H1 (cell line): ENCODE data around the gene CDC42EP5. TPM values are rescaled to one million over a fixed set of nuclear protein-coding genes. Genes with fewer than 3 reads are reported as not detected.

Source experiments
- CTCF ChIA-PET: fragments of 300-600 bp; sonication (Branson Sonifier 250); formaldehyde crosslinking; loops from one replicate; lab custom pipeline; 2021; ENCODE audit not compliant: partially characterized antibody; lab: Charles Lee
- POLR2A ChIA-PET: fragments of 300-600 bp; sonication (Branson Sonifier 250); formaldehyde crosslinking; loops from one replicate; lab custom pipeline; 2021; ENCODE audit warnings: inconsistent platforms; ENCODE audit not compliant: partially characterized antibody; lab: Charles Lee
- DNase-seq, 2 experiments: peaks; one replicate each; pipeline versions ENCODE4 v3.0.0 to v3.0.0-alpha.2; 2010 to 2022; ENCODE audit warnings: low spot score in 2 of 2, low read depth in 1 of 2, mixed read lengths in 1 of 2
- FAIRE-seq: peaks from 2 replicates; lab custom pipeline; 2011; peaks lifted over from hg19 to GRCh38; lab: Jason Lieb, UNC
- H2AFZ ChIP-seq: 2 replicates; pipeline ENCODE4 v1.8.1; 2012; ENCODE audit warnings: low read length, inconsistent platforms
- H2AK5ac ChIP-seq: 2 replicates; pipeline ENCODE4 v1.6.1; 2013; ENCODE audit warnings: low read depth, low read length
- H2BK120ac ChIP-seq: replicated peaks from 2 replicates; pipeline ENCODE3; 2013; ENCODE audit warnings: low read depth, low read length, inconsistent platforms
- H2BK12ac ChIP-seq: 2 replicates; pipeline ENCODE4 v1.6.1; 2013; ENCODE audit warnings: low read depth, low read length
- H2BK15ac ChIP-seq: 2 replicates; pipeline ENCODE4 v1.6.1; 2013; ENCODE audit warnings: low read length
- H2BK20ac ChIP-seq: 2 replicates; pipeline ENCODE4 v1.6.1; 2013; ENCODE audit warnings: low read length
- H2BK5ac ChIP-seq: 2 replicates; pipeline ENCODE4 v1.6.1; 2013; ENCODE audit warnings: low read depth, low read length
- H3K14ac ChIP-seq: 2 replicates; pipeline ENCODE4 v1.6.1; 2013; ENCODE audit warnings: inconsistent platforms; ENCODE audit not compliant: insufficient read length
- H3K18ac ChIP-seq: 2 replicates; pipeline ENCODE4 v1.6.1; 2013; ENCODE audit warnings: low read length; ENCODE audit errors: extremely low read depth
- H3K23ac ChIP-seq: 2 replicates; pipeline ENCODE4 v1.6.1; 2013; ENCODE audit warnings: inconsistent platforms; ENCODE audit not compliant: insufficient read length
- H3K23me2 ChIP-seq: 2 replicates; pipeline ENCODE4 v1.6.1; 2013; ENCODE audit warnings: low read depth, low read length
- H3K27ac ChIP-seq: 2 replicates; pipeline ENCODE4 v1.6.1; 2011; ENCODE audit warnings: low read depth, low read length, inconsistent platforms
- H3K27me3 ChIP-seq, 4 experiments: replicated peaks in 1 of 4; 1 replicate in 1 of 4; 2 replicates in 3 of 4; pipeline versions ENCODE4 v1.6.1 to v1.8.1; 2011 to 2013; ENCODE audit warnings: low read length in 3 of 4, mild to moderate bottlenecking in 3 of 4, inconsistent platforms in 2 of 4, mixed read lengths in 2 of 4, moderate library complexity in 1 of 4; ENCODE audit not compliant: control insufficient read depth in 3 of 4, insufficient read depth in 3 of 4; ENCODE audit errors: extremely low read depth in 1 of 4
- H3K36me3 ChIP-seq, 4 experiments: 2 replicates each; pipeline versions ENCODE4 v1.6.1 to v1.8.1; 2011 to 2013; ENCODE audit warnings: mild to moderate bottlenecking in 4 of 4, low read length in 3 of 4, moderate library complexity in 2 of 4, control low read depth in 1 of 4, inconsistent platforms in 1 of 4; ENCODE audit not compliant: insufficient read depth in 4 of 4, control insufficient read depth in 2 of 4
- H3K4ac ChIP-seq: replicated peaks from 2 replicates; pipeline ENCODE3; 2013; ENCODE audit warnings: low read length, low read depth, mixed read lengths, inconsistent platforms; ENCODE audit not compliant: insufficient read length
- H3K4me1 ChIP-seq, 4 experiments: replicated peaks in 1 of 4; 1 replicate in 1 of 4; 2 replicates in 3 of 4; pipeline versions ENCODE4 v1.6.1 to v1.8.1; 2011 to 2013; ENCODE audit warnings: low read length in 3 of 4, inconsistent platforms in 2 of 4, mixed read lengths in 1 of 4; ENCODE audit not compliant: insufficient read depth in 4 of 4, control insufficient read depth in 3 of 4
- H3K4me2 ChIP-seq, 2 experiments: 2 replicates each; pipeline versions ENCODE4 v1.6.1 to v1.8.1; 2011 to 2013; ENCODE audit warnings: low read depth in 2 of 2, low read length in 2 of 2, control low read depth in 1 of 2, inconsistent platforms in 1 of 2, mild to moderate bottlenecking in 1 of 2; ENCODE audit not compliant: insufficient read depth in 1 of 2
- H3K4me3 ChIP-seq, 4 experiments: fragments of 200-600, 300-600 bp in 1 of 4; sonication (generic), shearing (Covaris generic), sonication (Bioruptor Twin) in 1 of 4; 2 replicates each; pipeline versions ENCODE4 v1.5.1 to v1.8.1; 2011 to 2016; ENCODE audit warnings: low read length in 4 of 4, low read depth in 3 of 4, control low read depth in 2 of 4, inconsistent platforms in 2 of 4, mild to moderate bottlenecking in 2 of 4, mixed read lengths in 1 of 4, moderate library complexity in 1 of 4; ENCODE audit not compliant: insufficient read depth in 2 of 4; ENCODE audit errors: extremely low read depth in 1 of 4
- H3K56ac ChIP-seq: replicated peaks from 2 replicates; pipeline ENCODE3; 2013; ENCODE audit warnings: low read depth, mild to moderate bottlenecking, mixed read lengths, low read length, inconsistent platforms; ENCODE audit not compliant: insufficient read length
- H3K79me1 ChIP-seq: 2 replicates; pipeline ENCODE4 v1.6.1; 2013; ENCODE audit warnings: low read depth, low read length, control low read depth
- H3K79me2 ChIP-seq, 2 experiments: 2 replicates each; pipeline versions ENCODE4 v1.6.1 to v1.8.1; 2012 to 2013; ENCODE audit warnings: low read length in 2 of 2, mild to moderate bottlenecking in 2 of 2, inconsistent platforms in 1 of 2; ENCODE audit not compliant: insufficient read depth in 2 of 2, control insufficient read depth in 1 of 2
- H3K9ac ChIP-seq, 4 experiments: replicated peaks in 1 of 4; 1 replicate in 1 of 4; 2 replicates in 3 of 4; pipeline versions ENCODE4 v1.6.1 to v1.8.1; 2011 to 2013; ENCODE audit warnings: low read depth in 3 of 4, low read length in 3 of 4, control low read depth in 2 of 4, mild to moderate bottlenecking in 2 of 4, moderate library complexity in 2 of 4, inconsistent platforms in 1 of 4; ENCODE audit errors: extremely low read depth in 1 of 4
- H3K9me3 ChIP-seq, 2 experiments: 2 replicates each; pipeline versions ENCODE4 v1.6.1 to v1.8.1; 2012 to 2013; ENCODE audit warnings: mild to moderate bottlenecking in 2 of 2, moderate library complexity in 2 of 2, control low read depth in 1 of 2, inconsistent platforms in 1 of 2, low read depth in 1 of 2, low read length in 1 of 2, mixed read lengths in 1 of 2; ENCODE audit not compliant: insufficient read depth in 2 of 2
- H4K20me1 ChIP-seq, 2 experiments: replicated peaks in 1 of 2; 2 replicates each; pipeline versions ENCODE3 to v1.8.1; 2011 to 2013; ENCODE audit warnings: inconsistent platforms in 2 of 2, low read length in 2 of 2, mild to moderate bottlenecking in 1 of 2; ENCODE audit not compliant: insufficient read depth in 2 of 2, control insufficient read depth in 1 of 2
- H4K5ac ChIP-seq: 2 replicates; pipeline ENCODE4 v1.6.1; 2013; ENCODE audit warnings: low read length, low read depth, mixed read lengths, inconsistent platforms; ENCODE audit not compliant: insufficient read length
- H4K8ac ChIP-seq: 2 replicates; pipeline ENCODE4 v1.8.0; 2013; ENCODE audit warnings: mild to moderate bottlenecking, moderate library complexity, low read length, inconsistent platforms; ENCODE audit not compliant: insufficient read depth; ENCODE audit errors: extremely low read depth
- H4K91ac ChIP-seq: replicated peaks from 2 replicates; pipeline ENCODE3; 2013; ENCODE audit warnings: low read length, mixed read lengths, inconsistent platforms; ENCODE audit not compliant: insufficient read length
- POLR2A ChIP-seq, 2 experiments: IDR thresholded peaks; 1 replicate in 1 of 2; 2 replicates in 1 of 2; pipeline ENCODE4 v1.6.1; 2011; ENCODE audit warnings: low read depth in 2 of 2, low read length in 2 of 2, mild to moderate bottlenecking in 2 of 2; ENCODE audit errors: control extremely low read depth in 1 of 2
- POU5F1 ChIP-seq: IDR thresholded peaks from 2 replicates; pipeline ENCODE4 v1.6.1; 2011; ENCODE audit warnings: low read depth, mild to moderate bottlenecking, low read length, moderate library complexity
- RAD21 ChIP-seq, 2 experiments: IDR thresholded peaks in 1 of 2; conservative IDR thresholded peaks in 1 of 2; 2 replicates each; pipeline ENCODE4 v1.6.1; 2011; ENCODE audit warnings: low read depth in 2 of 2, low read length in 2 of 2, improper control_type of control experiment in 1 of 2, inconsistent platforms in 1 of 2, mild to moderate bottlenecking in 1 of 2, moderate library complexity in 1 of 2
- RFX5 ChIP-seq: IDR thresholded peaks from 2 replicates; pipeline ENCODE4 v1.6.1; 2011; ENCODE audit warnings: low read depth, low read length, improper control_type of control experiment, borderline replicate concordance
- SIRT6 ChIP-seq: IDR thresholded peaks from one replicate; pipeline ENCODE4 v1.7.1; 2012; ENCODE audit warnings: low read length, inconsistent platforms
- SP1 ChIP-seq: IDR thresholded peaks from 2 replicates; pipeline ENCODE4 v1.6.1; 2011; ENCODE audit warnings: low read depth, low read length
- TCF12 ChIP-seq: IDR thresholded peaks from 2 replicates; pipeline ENCODE4 v1.6.1; 2011; ENCODE audit warnings: low read depth, mild to moderate bottlenecking, low read length
- WGBS, 2 experiments: shearing (Covaris generic) in 1 of 2; methylation state at CpG; one replicate each; pipeline versions ENCODE4 v1.1.6 to v1.1.7; 2013 to 2015; ENCODE audit warnings: low lambda C conversion rate in 2 of 2, mixed read lengths in 2 of 2, inconsistent platforms in 1 of 2, low coverage in 1 of 2, missing lambda C conversion rate in 1 of 2; ENCODE audit not compliant: insufficient replicate concordance in 2 of 2, insufficient coverage in 1 of 2, insufficient read length in 1 of 2; ENCODE audit errors: extremely low coverage in 1 of 2, missing lambda C conversion rate in 1 of 2; 5-methylcytosine and 5-hydroxymethylcytosine counted together
- polyA plus RNA-seq, 7 experiments: library from polyadenylated mRNA; depleted of rRNA in 3 of 7; stranded (reverse) in 5 of 7; unstranded in 2 of 7; fragments of >200 nt in 5 of 7; fragments of 200-250 nt in 2 of 7; gene quantifications; 1 replicate in 5 of 7; 2 replicates in 1 of 7; 4 replicates in 1 of 7; pipeline versions ENCODE4 v1.2.1 to v1.2.3, GENCODE V29; 2011 to 2013; ENCODE audit warnings: missing spikeins in 2 of 7, mixed read lengths in 2 of 7
- total RNA-seq: library from RNA; stranded (reverse); fragmentation: NEBNext Ultra II Directional; extraction: Animal tissue kit (Norgen Biotek cat#: 25700); gene quantifications from 2 replicates; pipeline ENCODE4 v1.2.1, GENCODE V29; 2021
- TF ChIP-seq, protein P1 (sequence below), 3 experiments: IDR thresholded peaks; 1 replicate in 2 of 3; 2 replicates in 1 of 3; pipeline versions ENCODE4 v1.5.1 to v1.6.1; 2011; ENCODE audit warnings: low read length in 3 of 3, mild to moderate bottlenecking in 3 of 3, inconsistent platforms in 2 of 3, low read depth in 1 of 3, moderate library complexity in 1 of 3; ENCODE audit not compliant: insufficient read depth in 1 of 3; ENCODE audit errors: control extremely low read depth in 1 of 3

The CDC42EP5 gene
- total and polyA plus RNA-seq, 2 of the 8 experiments (the other 6 are each of a cell fraction or from before 2014, with no cell fraction given), result 1.8 to 2.1 TPM

GRCh38 chr19:54430306-54431254 is 42.5 kb downstream of the CDC42EP5 start:
- no peak for FAIRE-seq
- peak; percentile 49 to 55 for TF ChIP-seq RAD21 (IDR thresholded peaks at IDR 0.05 in 1 of 2, conservative IDR thresholded peaks at IDR 0.05 in 1 of 2; ENCODE audit: low read depth in 2 of 2, low read length in 2 of 2)
- TF ChIP-seq SP1, result peak; percentile 41; the same call in 1 of the 2 replicates
- no peak for TF ChIP-seq RFX5
- no peak for TF ChIP-seq TCF12
- TF ChIP-seq POU5F1, result no peak
- no peak for TF ChIP-seq SIRT6
- 0 out of 3 replicates have a peak, but pooled peaks of 1 of the 2 experiments have one; percentile 13 for TF ChIP-seq POLR2A (IDR thresholded peaks at IDR 0.05; ENCODE audit: control extremely low read depth in 1 of 2, low read depth in 2 of 2, low read length in 2 of 2)
- TF ChIP-seq, protein P1, sequence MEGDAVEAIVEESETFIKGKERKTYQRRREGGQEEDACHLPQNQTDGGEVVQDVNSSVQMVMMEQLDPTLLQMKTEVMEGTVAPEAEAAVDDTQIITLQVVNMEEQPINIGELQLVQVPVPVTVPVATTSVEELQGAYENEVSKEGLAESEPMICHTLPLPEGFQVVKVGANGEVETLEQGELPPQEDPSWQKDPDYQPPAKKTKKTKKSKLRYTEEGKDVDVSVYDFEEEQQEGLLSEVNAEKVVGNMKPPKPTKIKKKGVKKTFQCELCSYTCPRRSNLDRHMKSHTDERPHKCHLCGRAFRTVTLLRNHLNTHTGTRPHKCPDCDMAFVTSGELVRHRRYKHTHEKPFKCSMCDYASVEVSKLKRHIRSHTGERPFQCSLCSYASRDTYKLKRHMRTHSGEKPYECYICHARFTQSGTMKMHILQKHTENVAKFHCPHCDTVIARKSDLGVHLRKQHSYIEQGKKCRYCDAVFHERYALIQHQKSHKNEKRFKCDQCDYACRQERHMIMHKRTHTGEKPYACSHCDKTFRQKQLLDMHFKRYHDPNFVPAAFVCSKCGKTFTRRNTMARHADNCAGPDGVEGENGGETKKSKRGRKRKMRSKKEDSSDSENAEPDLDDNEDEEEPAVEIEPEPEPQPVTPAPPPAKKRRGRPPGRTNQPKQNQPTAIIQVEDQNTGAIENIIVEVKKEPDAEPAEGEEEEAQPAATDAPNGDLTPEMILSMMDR (IDR thresholded peaks at IDR 0.05; ENCODE audit: control extremely low read depth in 1 of 3, insufficient read depth in 1 of 3, low read depth in 1 of 3, low read length in 3 of 3), result peak; percentile 37 to 46 (median 42); a peak in 3 of 4 replicates

More at GRCh38 chr19:54430306-54431254, 42.5 kb downstream of the CDC42EP5 start:
- no peak overlapping the region for H2BK15ac ChIP-seq
- no peak overlapping the region for H3K14ac ChIP-seq
- H3K56ac ChIP-seq, result no peak overlapping the region
- H3K9me3 ChIP-seq, result no peaks in the 10 kb centered on the region
- H2BK5ac ChIP-seq, result no peak overlapping the region
- ChIA-PET CTCF (interaction anchor here (0.9 to 7.2 kb wide), 7 partner anchors 8 to 74 kb away, joined by 3 to 42 read pairs (median 26); partner anchors contain the start of gene TTYH1), POLR2A (interaction anchor here (0.7 to 13.5 kb wide), 5 partner anchors 10 to 37 kb away, joined by 3 to 133 read pairs (median 7); partner anchors contain the start of genes LENG8 and TTYH1)
- peak overlapping the region; percentile 73 to 96 for H3K4me2 ChIP-seq
- H2BK12ac ChIP-seq, result no peak overlapping the region
- H3K79me1 ChIP-seq, result peaks cover 3% of the 10 kb centered on the region; the same call in 1 of the 2 replicates
- H4K91ac ChIP-seq, result no peak overlapping the region
- no peak overlapping the region for H2AFZ ChIP-seq
- H3K18ac ChIP-seq, result no peak overlapping the region
- H3K27me3 ChIP-seq, result peaks cover 0 to 3% (median 0%) of the 10 kb centered on the region in 4 experiments; a peak in 2 of 7 replicates
- WGBS, 2 experiments, result 42% methylated on average over 13 of the region's 43 CpGs; no CpG with 5 or more reads in 1 of the 2 experiments
- H4K8ac ChIP-seq, result no peak overlapping the region
- peaks cover 0 to 10% (median 1%) of the 10 kb centered on the region in 4 experiments; a peak in 3 of 8 replicates for H3K36me3 ChIP-seq
- H2BK20ac ChIP-seq, result no peak overlapping the region
- peak overlapping the region; percentile 35 for H4K5ac ChIP-seq
- peak in 1 of 2 experiments; percentile 94 for DNase-seq
- H3K27ac ChIP-seq, result no peak overlapping the region
- H3K79me2 ChIP-seq, result no peaks in the 10 kb centered on the region
- peaks cover 10 to 18% of the 10 kb centered on the region in 2 experiments for H4K20me1 ChIP-seq
- no peak overlapping the region for H2BK120ac ChIP-seq
- no peak overlapping the region for H3K9ac ChIP-seq
- no peak overlapping the region for H2AK5ac ChIP-seq
- peak overlapping the region; percentile 37 to 67 (median 44) for H3K4me3 ChIP-seq
- peaks cover 2% of the 10 kb centered on the region for H3K23me2 ChIP-seq
- H3K4me1 ChIP-seq, result peaks cover 0 to 30% (median 12%) of the 10 kb centered on the region in 4 experiments; a peak in 6 of 7 replicates
- H3K4ac ChIP-seq, result no peak overlapping the region
- H3K23ac ChIP-seq, result no peak overlapping the region
